ENCODE data around the gene EEF1AKMT3.

EEF1AKMT3 gene

DNA sequence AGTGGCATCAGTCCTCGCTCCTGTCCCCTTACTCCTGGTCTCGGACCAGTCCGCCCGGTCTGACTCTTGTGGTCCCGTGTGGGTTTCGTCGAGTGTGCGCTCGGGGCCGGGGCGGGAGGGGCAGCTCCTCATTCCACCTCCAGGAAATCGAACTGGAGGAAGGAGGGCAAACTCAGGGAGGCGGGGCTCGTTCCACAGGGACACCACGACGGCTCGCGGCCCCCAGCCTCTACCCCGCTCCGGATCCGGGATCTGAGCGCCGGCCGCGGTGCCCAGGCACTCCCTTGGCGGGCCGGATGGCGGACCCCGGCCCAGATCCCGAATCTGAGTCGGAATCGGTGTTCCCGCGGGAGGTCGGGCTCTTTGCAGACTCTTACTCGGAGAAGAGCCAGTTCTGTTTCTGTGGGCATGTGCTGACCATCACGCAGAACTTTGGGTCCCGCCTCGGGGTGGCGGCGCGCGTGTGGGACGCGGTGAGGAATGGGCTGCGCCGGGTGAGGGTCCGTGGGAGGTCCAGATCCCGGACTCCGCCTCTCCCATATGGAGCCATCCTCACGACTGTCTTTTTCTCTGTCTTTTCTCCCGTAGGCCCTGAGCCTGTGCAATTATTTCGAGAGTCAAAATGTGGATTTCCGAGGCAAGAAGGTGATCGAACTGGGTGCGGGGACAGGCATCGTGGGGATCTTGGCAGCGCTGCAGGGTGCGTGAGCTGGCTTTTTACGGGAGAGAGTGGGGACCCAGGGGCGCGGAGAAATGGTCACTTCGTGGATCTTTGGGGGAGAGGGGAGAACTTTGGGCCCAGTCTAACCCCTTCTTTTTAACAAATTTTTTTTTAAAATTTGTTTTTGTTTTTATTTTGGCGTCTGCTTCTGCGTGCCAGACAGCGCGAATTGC lies at the start of gene EEF1AKMT3:
Gene EEF1AKMT3 (plus strand): TSS at position 186 of the 894 bp plus-strand sequence. CDS start 111 bp downstream, at position 297.
- no peak for DNase-seq (ENCODE audit: low read depth in 1 of 2, low spot score in 1 of 2)

DNA sequence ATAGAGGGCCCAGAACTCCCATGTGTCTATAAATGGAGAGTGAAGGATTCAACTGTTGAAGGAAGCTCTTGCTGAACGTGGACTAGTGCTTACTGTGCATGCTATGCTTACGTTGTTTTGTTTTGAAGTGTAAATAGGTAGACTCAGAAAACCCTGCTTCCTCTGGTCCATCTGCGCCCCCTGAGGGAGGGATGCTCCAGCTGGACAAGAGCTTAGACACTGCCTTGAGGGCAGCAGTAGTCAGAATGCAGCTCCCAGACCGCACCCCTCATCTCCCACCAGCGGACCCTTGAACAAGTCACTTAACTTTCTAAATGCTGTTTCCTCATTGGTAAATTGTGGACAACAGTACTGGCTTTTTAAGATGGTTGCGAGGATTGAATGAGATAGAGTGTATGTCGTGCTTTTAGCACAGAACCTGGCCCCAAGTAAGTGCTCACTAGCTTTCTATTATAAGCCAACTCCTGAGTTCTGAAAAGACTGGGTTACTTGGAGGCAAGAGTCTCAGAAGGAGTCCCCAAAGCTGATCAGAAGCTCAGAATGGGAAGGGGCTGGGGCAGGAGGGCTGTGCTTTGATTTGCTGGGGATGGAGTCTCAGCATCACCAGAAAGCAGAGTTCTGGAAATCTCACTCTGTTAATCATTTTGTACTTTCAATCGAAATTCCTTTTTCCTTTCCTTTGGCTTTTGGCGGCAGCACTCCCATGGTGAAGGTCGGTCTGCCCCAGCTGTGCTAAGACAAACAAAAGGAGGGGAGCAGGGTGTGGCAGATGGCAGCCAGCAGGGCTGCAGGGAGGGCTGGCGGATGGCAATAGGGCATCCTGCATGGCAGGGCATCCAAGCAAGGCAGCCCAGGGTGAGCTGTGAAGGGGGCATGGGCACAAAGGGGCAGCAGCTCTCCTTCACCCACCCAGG lies 49.4 kb upstream of the EEF1AKMT3 start:
- DNase-seq (ENCODE audit: low read depth in 1 of 2, low spot score in 1 of 2) = no peak

DNA sequence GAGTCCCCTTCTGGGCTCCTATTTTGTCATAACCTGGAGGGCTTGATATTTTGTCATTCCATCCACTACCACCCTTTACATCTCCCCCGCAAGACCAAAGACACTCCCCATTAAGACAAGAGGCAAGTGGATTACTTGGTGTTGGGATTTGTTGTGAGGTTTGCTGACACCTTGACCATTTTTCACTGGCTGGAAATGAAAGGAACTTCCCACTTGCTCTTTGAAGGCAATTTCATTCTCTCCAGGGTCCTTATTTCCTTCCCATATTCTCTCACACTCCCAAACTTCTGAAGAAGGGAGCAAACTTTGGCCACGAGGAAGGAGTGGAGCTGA lies 48.8 kb upstream of the EEF1AKMT3 start:
- DNase-seq (ENCODE audit: low read depth in 1 of 2, low spot score in 1 of 2) = no peak

DNA sequence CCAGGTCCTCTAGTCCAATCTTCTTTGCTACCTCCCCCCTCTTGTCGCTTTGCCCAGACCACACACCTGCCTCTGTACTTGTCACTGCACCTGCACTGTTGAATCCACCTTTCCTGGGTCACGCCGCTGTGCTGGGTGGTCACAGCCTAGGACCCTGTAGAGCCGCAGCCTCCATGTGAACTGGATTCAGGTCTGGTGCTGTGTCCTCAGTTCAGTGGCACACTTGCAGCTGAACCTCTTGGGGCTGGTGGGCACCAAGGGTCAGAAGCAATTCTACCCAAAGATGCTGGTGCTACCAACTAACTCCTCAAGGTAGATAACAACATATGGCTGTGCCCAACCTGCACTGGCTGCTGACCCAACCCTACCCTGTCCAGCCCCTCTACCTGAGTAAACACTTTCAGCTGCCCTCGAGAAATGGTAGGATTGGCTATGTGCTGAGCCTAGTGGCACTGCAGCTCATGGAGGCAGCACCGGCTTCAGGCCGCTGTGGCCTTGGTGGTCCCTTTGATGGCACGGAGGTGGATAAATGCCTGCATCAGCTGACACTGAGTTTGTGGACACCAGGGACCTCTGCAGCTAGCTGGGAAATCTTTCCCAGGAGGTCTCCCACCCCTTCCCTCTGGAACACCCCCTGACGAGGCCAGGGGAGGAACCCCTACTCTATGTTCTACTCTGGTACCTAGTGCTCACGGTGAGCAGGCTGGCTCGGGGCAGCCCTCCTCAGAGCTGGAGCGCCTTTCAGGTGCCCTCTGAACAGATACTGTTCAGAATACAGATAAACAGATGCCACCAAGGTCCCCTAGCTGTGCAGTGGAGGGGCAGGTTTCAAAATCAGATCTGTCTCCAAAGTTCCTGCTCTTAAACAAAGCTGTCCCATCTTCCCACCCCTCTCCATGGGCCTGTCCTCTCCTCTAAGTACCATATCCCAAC lies 48.1 kb upstream of the EEF1AKMT3 start:
- no peak for DNase-seq (ENCODE audit: low read depth in 1 of 2, low spot score in 1 of 2)

DNA sequence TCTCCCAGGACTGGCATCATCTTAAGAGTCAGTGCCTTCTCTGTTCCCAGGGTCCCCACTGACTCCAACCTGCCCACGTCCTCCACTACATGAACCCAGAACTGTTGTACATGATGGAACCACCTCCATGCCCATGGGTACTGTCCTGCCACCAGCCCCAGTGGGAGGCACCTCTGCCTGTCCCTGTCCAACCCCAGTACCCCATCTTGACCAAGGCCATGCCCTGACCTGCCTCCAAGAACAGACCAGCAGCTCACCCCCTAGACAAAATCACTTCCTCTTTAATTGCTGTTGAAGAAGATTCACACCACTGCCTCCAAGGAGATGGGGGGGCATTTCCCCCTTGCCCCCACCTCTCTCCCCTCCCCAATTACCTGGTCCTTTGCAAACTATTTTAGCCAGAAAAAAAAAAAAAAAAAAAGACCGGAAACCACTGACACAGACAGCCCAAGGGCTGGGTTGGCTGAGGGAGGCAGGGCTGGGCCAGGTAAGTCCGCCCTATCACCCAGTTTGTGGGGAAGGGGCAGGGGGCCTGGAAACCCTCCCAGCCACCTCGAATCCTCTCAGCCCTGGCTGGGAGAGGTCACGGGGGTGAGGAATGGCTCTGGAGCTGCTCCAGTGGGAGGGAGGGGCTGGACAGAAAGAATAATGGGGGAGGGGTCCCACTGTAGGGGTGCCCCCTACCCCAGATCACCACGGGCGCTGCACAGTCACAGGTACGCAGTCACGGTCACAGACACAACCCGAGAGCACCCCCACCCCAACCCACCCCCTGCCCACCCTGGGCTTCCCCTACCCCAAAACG lies 47.3 kb upstream of the EEF1AKMT3 start:
- no peak for DNase-seq (ENCODE audit: low read depth in 1 of 2, low spot score in 1 of 2)

DNA sequence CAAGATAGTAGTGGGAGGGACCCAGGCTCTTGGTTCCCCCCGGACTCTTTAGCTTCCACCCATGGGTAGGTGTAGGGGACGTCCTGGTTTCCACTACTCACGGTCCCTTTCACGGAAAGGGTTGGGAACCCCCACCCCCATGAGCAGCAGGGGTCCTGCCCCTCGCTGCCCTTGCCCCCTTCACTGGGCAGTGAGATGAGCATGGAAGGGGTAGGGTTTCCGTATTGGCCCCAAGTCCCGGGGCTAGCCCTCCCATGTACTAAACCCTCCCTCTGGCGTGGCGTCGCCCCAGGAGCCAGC lies 46.6 kb upstream of the EEF1AKMT3 start:
- DNase-seq (ENCODE audit: low read depth in 1 of 2, low spot score in 1 of 2) = no peak

DNA sequence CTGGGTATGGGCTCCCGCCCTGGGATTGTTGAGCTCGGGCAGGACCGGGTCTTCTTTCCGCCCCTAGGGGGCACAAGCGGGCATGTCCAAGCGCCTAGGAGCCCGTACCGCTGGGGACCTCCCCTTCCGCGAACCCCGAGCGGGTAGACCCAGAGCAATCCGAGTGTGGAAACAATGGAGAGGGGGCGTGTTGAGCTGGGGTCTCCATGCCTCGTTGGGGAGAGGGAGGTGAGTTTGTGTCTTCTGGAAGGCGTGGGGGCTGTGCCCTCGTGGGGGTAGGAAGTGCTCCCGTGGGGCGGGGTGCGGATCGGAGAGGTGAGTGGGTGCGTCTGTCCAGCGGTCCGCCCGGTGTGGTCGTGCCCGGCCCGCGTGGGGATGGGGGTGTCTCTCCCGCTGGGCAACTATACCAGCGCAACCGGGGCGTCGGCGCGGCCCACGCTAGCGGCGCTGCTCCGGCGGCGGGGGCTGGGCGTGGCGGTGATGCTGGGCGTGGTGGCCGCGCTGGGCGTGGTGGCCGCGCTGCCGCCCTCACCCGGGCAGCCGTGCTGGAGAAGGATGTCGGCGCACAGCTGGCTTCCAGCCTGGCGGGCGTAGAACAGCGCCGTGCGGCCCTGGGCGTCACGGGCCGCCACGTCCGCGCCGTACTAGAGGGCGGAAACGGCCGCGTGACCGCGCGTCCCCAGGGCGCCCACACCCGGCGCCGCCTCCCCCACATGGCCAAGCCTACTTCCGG lies 46.1 kb upstream of the EEF1AKMT3 start:
- DNase-seq (ENCODE audit: low read depth in 1 of 2, low spot score in 1 of 2) = no peak

DNA sequence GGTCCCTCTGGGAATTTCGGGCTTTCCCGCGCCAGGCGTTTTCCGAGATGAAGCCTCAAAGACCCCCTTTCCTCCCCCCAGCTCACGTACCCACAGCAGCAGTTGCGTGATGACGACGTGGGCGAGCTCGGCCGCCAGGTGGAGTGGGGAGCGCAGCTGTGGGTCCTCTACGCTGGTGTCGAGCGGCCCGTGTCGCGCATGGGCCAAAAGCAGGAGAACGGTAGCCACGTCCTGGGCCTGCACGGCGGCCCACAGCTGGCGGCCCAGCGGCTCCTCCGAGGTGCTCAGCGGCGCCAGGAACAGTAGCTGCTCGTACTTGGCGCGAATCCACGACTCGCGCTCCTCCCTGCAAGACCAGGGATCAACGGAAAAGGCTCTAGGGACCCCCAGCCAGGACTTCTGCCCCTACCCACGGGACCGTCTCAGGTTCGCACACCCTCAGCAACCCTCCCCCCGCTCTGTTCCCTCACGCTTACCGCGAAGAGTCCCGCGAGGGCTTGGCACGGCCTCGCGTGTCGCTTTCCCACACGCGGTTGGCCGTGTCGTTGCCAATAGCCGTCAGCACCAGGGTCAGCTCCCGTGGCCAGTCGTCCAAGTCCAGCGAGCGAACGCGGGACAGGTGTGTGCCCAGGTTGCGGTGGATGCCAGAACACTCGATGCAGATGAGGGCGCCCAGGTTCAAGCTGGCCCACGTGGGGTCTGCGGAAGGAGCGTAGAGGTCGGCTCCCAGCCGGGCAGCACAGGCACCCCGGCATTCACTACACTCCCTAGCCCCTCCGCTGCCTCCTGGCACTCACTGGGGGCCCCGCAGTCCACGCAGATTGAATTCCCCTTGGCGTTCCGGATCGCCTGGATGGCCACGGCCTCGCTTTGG lies 45.3 kb upstream of the EEF1AKMT3 start:
- DNase-seq (ENCODE audit: low read depth in 1 of 2, low spot score in 1 of 2) = no peak

DNA sequence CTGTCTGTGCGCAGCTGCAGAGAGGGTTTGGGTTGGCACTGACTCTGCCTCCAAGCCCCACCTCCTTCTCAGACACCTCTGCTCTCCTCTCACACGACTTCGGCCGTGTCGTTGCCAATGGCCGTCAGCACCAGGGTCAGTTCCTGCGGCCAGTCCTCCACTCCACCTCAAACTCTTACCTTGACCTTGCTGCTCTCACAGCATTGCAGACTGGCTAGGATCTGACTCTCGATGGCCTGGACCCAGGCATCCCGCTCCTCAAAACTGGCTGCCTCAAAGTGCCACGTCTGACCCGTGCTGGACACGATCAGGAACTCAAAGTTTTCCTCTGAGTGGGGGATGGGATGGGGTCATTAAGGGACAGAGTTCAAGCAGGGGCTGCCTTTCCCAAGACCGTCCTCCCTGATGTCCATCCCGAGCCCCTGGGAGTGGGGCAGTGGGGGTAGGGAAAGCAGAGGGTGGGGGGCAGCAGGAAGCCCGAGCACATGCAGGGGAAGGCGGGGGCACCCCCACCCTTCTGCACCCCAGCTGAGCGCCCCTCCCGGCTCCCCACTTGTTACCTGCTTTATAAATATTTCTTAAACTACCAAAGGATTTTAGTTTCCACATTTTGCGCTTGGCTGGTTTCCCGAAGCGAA lies 44.5 kb upstream of the EEF1AKMT3 start:
- DNase-seq (ENCODE audit: low read depth in 1 of 2, low spot score in 1 of 2) = no peak

DNA sequence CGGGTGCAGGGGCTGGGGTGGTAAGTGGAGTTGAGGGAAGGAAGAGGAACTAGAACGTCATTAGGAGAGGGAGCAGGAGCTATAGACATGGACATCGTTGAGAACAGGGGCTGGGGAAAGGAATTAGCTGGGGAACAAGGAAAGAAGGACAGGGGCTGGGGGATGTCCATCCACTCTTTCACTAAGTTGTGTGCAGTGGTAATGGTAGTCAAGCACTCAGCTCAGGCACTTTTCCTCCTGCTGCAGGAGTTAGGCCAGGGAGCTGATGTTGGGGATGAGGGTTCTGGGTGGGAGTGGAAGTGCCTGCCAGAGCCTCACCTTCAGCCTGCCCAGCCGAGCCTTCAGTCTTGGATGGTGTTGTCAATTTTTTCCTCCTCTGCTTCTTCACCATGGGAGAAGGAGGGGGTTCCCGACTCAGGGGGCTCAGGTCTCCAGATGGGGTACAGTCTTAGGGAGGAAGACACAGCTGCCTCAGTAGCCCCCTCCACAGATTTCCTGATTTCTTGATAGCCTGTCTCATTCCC lies 43.0 kb upstream of the EEF1AKMT3 start:
- DNase-seq (ENCODE audit: low read depth in 1 of 2, low spot score in 1 of 2) = no peak

DNA sequence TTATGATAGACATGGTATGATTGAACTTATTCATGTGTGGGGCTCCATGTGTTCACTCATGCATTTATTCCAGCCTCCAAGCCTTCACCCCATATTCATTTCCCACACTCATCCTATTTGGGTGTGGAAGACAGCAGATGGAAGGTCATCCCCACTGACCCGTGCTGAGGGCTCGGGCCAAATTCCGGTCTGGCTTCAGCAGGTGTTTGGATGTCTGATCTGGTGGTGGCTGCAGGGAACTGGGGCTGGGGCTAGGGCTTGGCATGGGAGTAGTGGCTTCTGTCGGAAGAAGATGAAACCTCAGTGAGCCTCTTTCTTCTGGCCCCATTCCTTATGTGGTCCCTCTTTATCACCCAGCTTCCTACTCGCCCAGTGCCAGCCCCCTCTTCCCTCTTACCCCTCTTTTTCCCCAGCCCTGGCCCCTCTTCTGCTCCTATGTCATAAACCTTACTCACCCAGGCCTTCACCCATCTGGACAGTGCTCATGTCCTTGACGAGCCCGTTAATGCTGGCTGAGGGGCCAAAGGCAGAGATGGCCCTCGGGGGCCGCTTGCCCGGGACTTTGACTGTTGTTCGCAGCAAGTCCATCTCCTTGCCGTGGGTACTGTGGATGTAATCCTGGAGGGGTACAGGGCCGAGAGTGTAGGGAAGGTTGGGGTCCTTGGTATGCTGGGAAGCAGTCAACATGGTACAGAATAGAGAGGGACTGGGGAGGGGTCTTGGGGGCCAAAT lies 41.9 kb upstream of the EEF1AKMT3 start:
- no peak for DNase-seq (ENCODE audit: low read depth in 1 of 2, low spot score in 1 of 2)

DNA sequence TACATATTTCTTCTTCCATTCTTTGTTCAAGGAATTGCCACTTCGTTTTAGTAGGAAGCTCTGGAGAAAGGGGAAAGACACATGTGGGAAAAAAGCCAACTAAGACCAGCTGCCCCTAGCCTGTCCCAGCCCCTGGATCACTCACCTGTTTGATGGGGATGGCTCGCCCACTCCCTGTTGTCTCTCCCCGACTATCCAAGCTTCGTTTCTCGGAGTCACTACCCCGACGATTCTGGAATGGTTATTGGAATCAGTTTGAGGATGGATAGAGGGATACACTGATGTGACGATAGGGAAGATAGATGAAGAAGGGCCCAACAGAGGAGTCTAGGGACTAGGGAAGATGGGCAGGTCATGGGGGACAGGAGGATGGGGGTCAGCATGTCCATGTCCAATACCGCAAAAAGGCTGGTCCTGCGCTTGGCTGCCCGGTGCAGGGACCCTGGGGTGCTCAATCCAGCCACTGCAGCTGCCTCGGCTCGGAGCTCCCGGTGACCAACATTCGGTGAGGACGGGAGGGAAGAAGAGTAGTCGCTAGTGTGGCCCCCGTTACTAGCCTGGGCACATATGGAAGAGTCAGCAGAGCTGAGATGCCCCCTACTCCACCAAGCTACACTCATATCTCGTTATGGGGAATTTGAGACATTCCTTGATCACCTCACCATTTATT lies 40.9 kb upstream of the EEF1AKMT3 start:
- DNase-seq (ENCODE audit: low read depth in 1 of 2, low spot score in 1 of 2) = no peak

DNA sequence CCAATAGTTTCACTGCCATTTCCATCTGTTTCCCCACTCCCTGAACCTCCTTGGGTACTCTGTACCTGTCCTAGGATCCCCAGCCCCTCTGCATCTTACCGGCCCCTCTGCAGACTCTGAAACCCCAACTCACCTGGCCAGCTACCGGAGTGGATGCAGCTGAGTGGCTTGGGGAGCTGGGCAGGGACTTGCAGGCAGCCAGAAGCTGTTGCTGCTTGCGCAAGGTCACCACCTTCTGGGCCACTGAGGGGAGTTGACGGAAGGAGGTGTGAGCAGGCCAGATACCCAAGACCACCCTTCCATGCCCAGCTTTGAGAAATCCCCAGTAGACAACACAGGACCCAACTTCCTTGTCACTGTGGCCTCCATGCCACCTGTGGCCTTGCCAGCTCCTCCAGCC lies 40.1 kb upstream of the EEF1AKMT3 start:
- no peak for DNase-seq (ENCODE audit: low read depth in 1 of 2, low spot score in 1 of 2)

DNA sequence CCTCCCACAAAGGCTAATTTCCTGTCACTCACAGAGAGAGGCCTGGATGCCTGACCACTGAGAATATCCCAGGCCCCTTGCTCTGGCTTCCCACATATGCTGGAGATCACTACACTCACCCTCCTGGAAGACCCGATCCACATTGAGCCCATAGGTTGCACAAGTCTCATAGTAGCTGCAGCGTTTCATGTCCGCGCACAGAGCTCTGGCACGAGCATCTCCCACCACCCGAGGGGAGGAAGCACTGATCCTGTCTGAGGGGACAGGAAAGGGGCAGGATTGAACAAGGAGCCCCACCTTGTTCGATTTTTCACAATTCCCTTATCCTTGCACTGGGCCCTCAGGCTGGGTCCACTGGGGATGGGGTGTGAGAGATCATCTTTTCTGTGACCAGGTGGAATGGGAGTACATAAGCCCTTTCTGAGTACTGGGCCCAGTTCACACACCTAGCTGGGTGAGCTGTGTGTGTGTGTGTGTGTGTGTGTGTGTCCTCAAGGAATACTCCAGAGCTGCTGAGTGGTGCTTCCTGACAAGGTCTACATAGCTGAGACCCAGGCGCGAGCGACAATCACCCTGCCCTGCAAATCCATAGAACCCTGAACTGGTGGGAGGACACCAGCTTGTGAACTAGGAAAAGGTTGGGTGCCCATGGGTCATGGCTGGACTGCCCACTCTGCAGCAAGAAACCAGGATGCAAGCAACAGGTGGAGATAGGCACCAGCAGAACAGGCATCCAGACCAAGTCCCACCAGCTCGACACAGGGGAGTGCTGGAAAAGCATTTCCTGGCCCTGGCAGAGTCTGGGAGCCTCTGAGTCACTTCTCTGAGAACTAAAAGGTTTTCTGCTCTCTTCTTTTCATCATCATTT lies 39.5 kb upstream of the EEF1AKMT3 start:
- DNase-seq (ENCODE audit: low read depth in 1 of 2, low spot score in 1 of 2) = no peak

DNA sequence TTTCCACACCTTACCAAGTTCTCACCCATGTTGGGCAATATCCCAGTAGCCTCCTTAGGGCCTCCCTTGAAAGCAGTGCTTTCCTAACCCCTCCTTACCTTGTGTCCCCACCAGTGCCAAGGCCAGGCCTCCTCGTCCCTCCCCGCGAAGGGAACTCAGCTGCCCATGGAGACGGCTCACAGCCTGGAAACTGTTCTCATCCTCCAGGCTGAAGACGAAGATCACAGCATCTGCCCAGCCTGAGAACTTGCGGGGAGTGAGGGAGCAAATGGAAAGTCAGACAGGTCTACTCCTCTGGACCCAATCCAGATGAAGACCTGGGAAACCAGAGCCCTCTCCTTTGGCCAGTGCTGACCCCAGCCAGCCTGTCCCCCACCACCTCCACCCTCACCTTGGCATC lies 38.5 kb upstream of the EEF1AKMT3 start:
- DNase-seq (ENCODE audit: low read depth in 1 of 2, low spot score in 1 of 2) = no peak

DNA sequence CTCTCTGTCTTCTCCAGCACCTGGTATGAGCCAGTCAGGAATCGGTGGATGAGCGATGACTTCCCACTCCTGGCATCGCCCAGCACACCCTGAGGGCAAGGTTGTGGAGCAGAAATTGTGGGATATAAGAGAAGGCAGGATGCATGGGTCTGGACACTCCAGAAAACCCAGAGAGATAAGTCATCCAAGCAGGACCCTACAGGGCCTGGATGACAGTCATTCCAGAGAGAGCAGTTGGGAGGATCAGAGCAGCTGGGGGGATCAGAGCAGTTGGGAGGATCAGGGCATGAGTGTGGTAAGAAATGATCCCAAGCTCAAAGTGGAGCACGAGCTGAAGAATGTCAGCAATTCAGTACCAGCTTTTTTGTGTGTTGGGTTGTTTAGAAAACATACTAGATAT lies 37.8 kb upstream of the EEF1AKMT3 start:
- DNase-seq (ENCODE audit: low read depth in 1 of 2, low spot score in 1 of 2) = no peak

Data from activated T-helper 1 cell treated with anti-CD3 and anti-CD28 coated beads, Interleukin-2, amount 50 U/mL, for 16 hours (primary cell).